DLD1 (cell line): Measurements from ENCODE around the gene SPG7.
"Not testable (repeated sequence)": the region's sequence is repeated elsewhere in the genome, so short reads cannot be mapped to it uniquely, and the experiment has no call there.

Experiments used
- in situ Hi-C: cut with HindIII; loops from 2 replicates; pipeline ENCODE4 v1.10.0; 2017; ENCODE audit warnings: low sequenced_read_pairs

SPG7 gene

GRCh38 chr16:89561142-89561883 lies 53.1 kb downstream of the SPG7 start:
- in situ Hi-C loops, result no loop called here

- in situ Hi-C loops, result no loop called here
These were observed 53.8 kb downstream of the SPG7 start for GRCh38 chr16:89561884-89562599.

- in situ Hi-C loops, result no loop called here
These were observed 54.7 kb downstream of the SPG7 start for GRCh38 chr16:89562939-89563338.

GRCh38 chr16:89563639-89564392 lies 55.6 kb downstream of the SPG7 start:
- in situ Hi-C loops, result no loop called here

- in situ Hi-C loops, result no loop called here
These were observed 56.5 kb downstream of the SPG7 start for GRCh38 chr16:89564476-89565255.

GRCh38 chr16:89565256-89565505 lies 57.0 kb downstream of the SPG7 start:
- in situ Hi-C loops, result no loop called here

GRCh38 chr16:89565506-89566372 lies 57.5 kb downstream of the SPG7 start:
- in situ Hi-C loops, result no loop called here

- in situ Hi-C loops, result no loop called here
These were observed 59.7 kb downstream of the SPG7 start for GRCh38 chr16:89567656-89568594.

- in situ Hi-C loops, result no loop called here
These were observed 61.5 kb downstream of the SPG7 start for GRCh38 chr16:89569506-89570341.

- in situ Hi-C loops, result no loop called here
These were observed 62.2 kb downstream of the SPG7 start for GRCh38 chr16:89570342-89570923.

- in situ Hi-C loops, result not testable (repeated sequence)
These were observed 62.9 kb downstream of the SPG7 start for GRCh38 chr16:89570983-89571598.

- in situ Hi-C loops, result no loop called here
These were observed 63.4 kb downstream of the SPG7 start for GRCh38 chr16:89571636-89572035.

- in situ Hi-C loops, result no loop called here
These were observed 63.9 kb downstream of the SPG7 start for GRCh38 chr16:89572073-89572484.

GRCh38 chr16:89572485-89573205 lies 64.4 kb downstream of the SPG7 start:
- in situ Hi-C loops, result no loop called here

- in situ Hi-C loops, result no loop called here
These were observed 65.8 kb downstream of the SPG7 start for GRCh38 chr16:89573826-89574680.

- in situ Hi-C loops, result no loop called here
These were observed 66.6 kb downstream of the SPG7 start for GRCh38 chr16:89574681-89575246.
